Panc1 (cell line): Measurements from ENCODE around the gene CEP41. TPM values are rescaled to one million over a fixed set of nuclear protein-coding genes. Genes with fewer than 3 reads are reported as not detected.

Experiments used
- ATAC-seq: fragments of 200-7000 bp; cut with Tn5 transposase; 2 replicates; pipeline ENCODE4 v1.9.1; 2020; ENCODE audit warnings: mild to moderate bottlenecking, moderate library complexity
- BruUV-seq: library from RNA; stranded (reverse); fragments of 400-500 nt; replicated peaks from 2 replicates; lab custom pipeline; 2021; lab: Mats Ljungman, UMichigan
- CTCF ChIA-PET: fragments of 300-600 bp; sonication (Branson Sonifier 250); formaldehyde crosslinking; loops from one replicate; lab custom pipeline; 2022; ENCODE audit warnings: antibody characterized with exemption; lab: Charles Lee
- POLR2A ChIA-PET: fragments of 300-600 bp; sonication (Branson Sonifier 250); formaldehyde crosslinking; loops from one replicate; lab custom pipeline; 2022; ENCODE audit warnings: antibody characterized with exemption; lab: Charles Lee
- DNase-seq: peaks from one replicate; pipeline ENCODE4 v3.0.0-alpha.2; 2010; ENCODE audit warnings: low read depth, low spot score
- H3K27ac ChIP-seq: 2 replicates; pipeline ENCODE4 v1.5.1; 2011; ENCODE audit warnings: mild to moderate bottlenecking, low read length, inconsistent platforms
- H3K27me3 ChIP-seq: fragments of 200-500 bp; sonication (Bioruptor generic); 2 replicates; pipeline ENCODE4 v1.6.0; 2014; ENCODE audit warnings: low read length, inconsistent platforms; ENCODE audit not compliant: control insufficient read depth, insufficient read depth
- H3K36me3 ChIP-seq: fragments of 200-500 bp; sonication (Bioruptor generic); 2 replicates; pipeline ENCODE4 v1.5.1; 2014; ENCODE audit warnings: inconsistent platforms, mild to moderate bottlenecking, low read length, moderate library complexity; ENCODE audit not compliant: control insufficient read depth, insufficient read depth
- H3K4me1 ChIP-seq: 2 replicates; pipeline ENCODE4 v1.5.1; 2011; ENCODE audit warnings: inconsistent platforms, mild to moderate bottlenecking, low read length, moderate library complexity; ENCODE audit not compliant: control insufficient read depth, insufficient read depth
- H3K4me3 ChIP-seq, 2 experiments: 2 replicates each; pipeline ENCODE4 v1.5.1; 2011 to 2012; ENCODE audit warnings: low read depth in 2 of 2, low read length in 2 of 2, mild to moderate bottlenecking in 2 of 2, inconsistent platforms in 1 of 2, moderate library complexity in 1 of 2
- H3K9me3 ChIP-seq: fragments of 200-500 bp; sonication (Bioruptor generic); 2 replicates; pipeline ENCODE4 v1.5.1; 2014; ENCODE audit warnings: low read depth, mild to moderate bottlenecking, inconsistent platforms, low read length, moderate library complexity; ENCODE audit not compliant: control insufficient read depth, insufficient read depth
- CTCF ChIP-seq: fragments of 450-650 bp; IDR thresholded peaks from 2 replicates; pipeline ENCODE4 v1.5.1; 2017; ENCODE audit warnings: mild to moderate bottlenecking
- POLR2AphosphoS5 ChIP-seq: IDR thresholded peaks from 2 replicates; pipeline ENCODE4 v1.6.1; 2012; ENCODE audit warnings: mild to moderate bottlenecking, low read depth, low read length, moderate library complexity
- REST ChIP-seq, 2 experiments: IDR thresholded peaks; 2 replicates each; pipeline ENCODE4 v1.6.1; 2011 to 2012; ENCODE audit warnings: low read depth in 2 of 2, control low read depth in 1 of 2, low read length in 1 of 2, mild to moderate bottlenecking in 1 of 2, moderate library complexity in 1 of 2; ENCODE audit not compliant: insufficient read depth in 1 of 2
- SIN3A ChIP-seq: IDR thresholded peaks from 2 replicates; pipeline ENCODE4 v1.6.1; 2012; ENCODE audit warnings: low read depth, mild to moderate bottlenecking, low read length, moderate library complexity, borderline replicate concordance; ENCODE audit not compliant: insufficient read depth
- TCF7L2 ChIP-seq: IDR thresholded peaks from 2 replicates; pipeline ENCODE4 v1.6.1; 2011; ENCODE audit warnings: mild to moderate bottlenecking, low read depth, low read length, inconsistent platforms
- in situ Hi-C: cut with HindIII; loops from 2 replicates; pipeline ENCODE4 v1.10.0; 2016; ENCODE audit warnings: low sequenced_read_pairs, low pct_unique_long_range_greater_than_20kb
- intact Hi-C: fragments of 100-400 bp; cut with micrococcal nuclease; formaldehyde crosslinking; loops from one replicate; pipeline ENCODE4 v1.10.0; 2022; ENCODE audit not compliant: unreplicated experiment
- total RNA-seq: library from RNA; stranded (reverse); gene quantifications from one replicate; pipeline ENCODE4 v1.2.1, GENCODE V29; 2021; ENCODE audit not compliant: unreplicated experiment

Gene CEP41
- total RNA-seq, 1 experiment from 2014 or later: 13.2 TPM

- no peaks in the 10 kb centered on the region for H3K27me3 ChIP-seq
- POLR2A ChIA-PET: interaction anchor here (0.7 kb wide), 1 partner anchor 171 kb away, joined by 6 read pairs; no protein-coding TSS in a partner anchor
- intact Hi-C loops: no loop called here
- in situ Hi-C loops: no loop called here
- DNase-seq (no peak), ATAC-seq (no peak)
- no peak overlapping the region for H3K27ac ChIP-seq
- TF ChIP-seq SIN3A (no peak), POLR2AphosphoS5 (no peak), CTCF (no peak), REST (IDR thresholded peaks at IDR 0.05; ENCODE audit: insufficient read depth in 1 of 2, low read depth in 2 of 2, low read length in 1 of 2) (no peak), TCF7L2 (no peak)
- BruUV-seq: no TSS peak
- no peaks in the 10 kb centered on the region for H3K36me3 ChIP-seq
- H3K9me3 ChIP-seq: no peaks in the 10 kb centered on the region
- no peak overlapping the region for H3K4me3 ChIP-seq
- CTCF ChIA-PET: no interaction called here
- no peaks in the 10 kb centered on the region for H3K4me1 ChIP-seq
Observed at GRCh38 chr7:130413201-130413600, 27.6 kb downstream of the CEP41 start.

GRCh38 chr7:130410868-130411541 is 29.8 kb downstream of the CEP41 start:
- in situ Hi-C loops (no loop called here), intact Hi-C loops (no loop called here)
- BruUV-seq: no TSS peak
- DNase-seq (no peak), ATAC-seq (no peak)
- TF ChIP-seq TCF7L2: no peak
- TF ChIP-seq REST (IDR thresholded peaks at IDR 0.05; ENCODE audit: insufficient read depth in 1 of 2, low read depth in 2 of 2, low read length in 1 of 2): no peak
- TF ChIP-seq POLR2AphosphoS5: no peak
- no peak for TF ChIP-seq CTCF
- no peak for TF ChIP-seq SIN3A
- ChIA-PET CTCF (no interaction called here), POLR2A (no interaction called here)
- H3K36me3 ChIP-seq: no peaks in the 10 kb centered on the region
- no peaks in the 10 kb centered on the region for H3K27me3 ChIP-seq
- H3K9me3 ChIP-seq: no peaks in the 10 kb centered on the region
- no peak overlapping the region for H3K27ac ChIP-seq
- no peak overlapping the region for H3K4me3 ChIP-seq
- H3K4me1 ChIP-seq: no peaks in the 10 kb centered on the region
